ENCODE results near the gene C1orf232. TPM values are rescaled to one million over a fixed set of nuclear protein-coding genes. Genes with fewer than 3 reads are reported as not detected.

C1orf232 gene
- total RNA-seq, 1 experiment from 2014 or later: not detected

- Histone ChIP-seq H3K9me3 (ENCODE audit: low read depth, low read length, poor library complexity, severe bottlenecking) (no peaks in the 10 kb centered on the region), H3K4me3 (ENCODE audit: low read depth, low read length, poor library complexity, severe bottlenecking) (peak overlapping the region; percentile 51), H3K27ac (ENCODE audit: low read depth, low read length, poor library complexity, severe bottlenecking) (no peak overlapping the region), H3K4me1 (ENCODE audit: insufficient read depth, low read length, poor library complexity, severe bottlenecking) (peaks cover 21% of the 10 kb centered on the region), H3K36me3 (ENCODE audit: insufficient read depth, low read length, poor library complexity, severe bottlenecking) (no peaks in the 10 kb centered on the region), H3K27me3 (replicated peaks; ENCODE audit: insufficient read depth, low read depth, low read length, poor library complexity) (no peaks in the 10 kb centered on the region)
- POLR2A ChIA-PET (ENCODE audit: low non-redundant PET): no interaction called here
- CTCF ChIA-PET: no interaction called here
- BruUV-seq (replicated peaks): no TSS peak
- no peak for TF ChIP-seq CTCF (conservative IDR thresholded peaks at IDR 0.05; ENCODE audit: low read depth, low read length)
- TF ChIP-seq EZH2 (IDR thresholded peaks at IDR 0.05; ENCODE audit: borderline replicate concordance, low read depth, low read length, poor library complexity, severe bottlenecking): no peak
- DNase-seq (ENCODE audit: low spot score): no peak
- intact Hi-C loops (cut with micrococcal nuclease; ENCODE audit: unreplicated experiment): loop anchor here (1.0 kb wide), 1 partner anchor 58 kb away; no protein-coding TSS in a partner anchor
Measured at GRCh38 chr1:26163684-26164035, 5.1 kb downstream of the C1orf232 start.

- H3K27ac ChIP-seq (ENCODE audit: low read depth, low read length, poor library complexity, severe bottlenecking): no peak overlapping the region
- no peak for TF ChIP-seq EZH2 (IDR thresholded peaks at IDR 0.05; ENCODE audit: borderline replicate concordance, low read depth, low read length, poor library complexity, severe bottlenecking)
- TF ChIP-seq CTCF (conservative IDR thresholded peaks at IDR 0.05; ENCODE audit: low read depth, low read length): no peak
- peaks cover 19% of the 10 kb centered on the region for H3K4me1 ChIP-seq (ENCODE audit: insufficient read depth, low read length, poor library complexity, severe bottlenecking)
- H3K36me3 ChIP-seq (ENCODE audit: insufficient read depth, low read length, poor library complexity, severe bottlenecking): no peaks in the 10 kb centered on the region
- ChIA-PET CTCF (no interaction called here), POLR2A (ENCODE audit: low non-redundant PET) (interaction anchor here (0.7 kb wide), 1 partner anchor 98 kb away, joined by 4 read pairs; no protein-coding TSS in a partner anchor)
- H3K27me3 ChIP-seq (replicated peaks; ENCODE audit: insufficient read depth, low read depth, low read length, poor library complexity): no peaks in the 10 kb centered on the region
- intact Hi-C loops (cut with micrococcal nuclease; ENCODE audit: unreplicated experiment): no loop called here
- no peak for DNase-seq (ENCODE audit: low spot score)
- H3K9me3 ChIP-seq (ENCODE audit: low read depth, low read length, poor library complexity, severe bottlenecking): no peaks in the 10 kb centered on the region
- peak overlapping the region; percentile 42 for H3K4me3 ChIP-seq (ENCODE audit: low read depth, low read length, poor library complexity, severe bottlenecking)
- BruUV-seq (replicated peaks): no TSS peak
Measured at GRCh38 chr1:26162220-26162709, 6.5 kb downstream of the C1orf232 start.

GRCh38 chr1:26161415-26162219 lies 7.1 kb downstream of the C1orf232 start:
- ChIA-PET POLR2A (ENCODE audit: low non-redundant PET) (interaction anchor here (0.7 kb wide), 1 partner anchor 97 kb away, joined by 4 read pairs; no protein-coding TSS in a partner anchor), CTCF (no interaction called here)
- peak overlapping the region; percentile 43 for H3K27ac ChIP-seq (ENCODE audit: low read depth, low read length, poor library complexity, severe bottlenecking)
- no TSS peak for BruUV-seq (replicated peaks)
- peak; percentile 73 for DNase-seq (ENCODE audit: low spot score)
- peaks cover 20% of the 10 kb centered on the region for H3K4me1 ChIP-seq (ENCODE audit: insufficient read depth, low read length, poor library complexity, severe bottlenecking)
- TF ChIP-seq EZH2 (IDR thresholded peaks at IDR 0.05; ENCODE audit: borderline replicate concordance, low read depth, low read length, poor library complexity, severe bottlenecking) (no peak), CTCF (conservative IDR thresholded peaks at IDR 0.05; ENCODE audit: low read depth, low read length) (no peak)
- H3K36me3 ChIP-seq (ENCODE audit: insufficient read depth, low read length, poor library complexity, severe bottlenecking): no peaks in the 10 kb centered on the region
- no peaks in the 10 kb centered on the region for H3K9me3 ChIP-seq (ENCODE audit: low read depth, low read length, poor library complexity, severe bottlenecking)
- H3K4me3 ChIP-seq (ENCODE audit: low read depth, low read length, poor library complexity, severe bottlenecking): peak overlapping the region; percentile 42
- intact Hi-C loops (cut with micrococcal nuclease; ENCODE audit: unreplicated experiment): no loop called here
- H3K27me3 ChIP-seq (replicated peaks; ENCODE audit: insufficient read depth, low read depth, low read length, poor library complexity): no peaks in the 10 kb centered on the region

Measured in A673 (cell line).